SK-N-SH treated with all-trans-retinoic acid at 6 μM for 48 hours (cell line): ENCODE results near the gene LRFN2.

Source experiments
- CSDC2 ChIP-seq: fragments of 250-450 bp; sonication (Bioruptor Pico); IDR thresholded peaks from 2 replicates; pipeline ENCODE4 v1.5.0; 2020; ENCODE audit warnings: mild to moderate bottlenecking, moderate library complexity
- GLIS3 ChIP-seq: fragments of 250-450 bp; sonication (Bioruptor Pico); IDR thresholded peaks from 2 replicates; pipeline ENCODE4 v1.5.0; 2020; ENCODE audit warnings: mild to moderate bottlenecking, moderate library complexity
- PATZ1 ChIP-seq: fragments of 250-450 bp; sonication (Bioruptor Pico); IDR thresholded peaks from 2 replicates; pipeline ENCODE4 v1.8.0; 2020; ENCODE audit warnings: mild to moderate bottlenecking, moderate library complexity, borderline replicate concordance
- RARB ChIP-seq: fragments of 250-450 bp; sonication (Bioruptor Pico); IDR thresholded peaks from 2 replicates; pipeline ENCODE4 v1.8.0; 2021; ENCODE audit warnings: mild to moderate bottlenecking, moderate library complexity
- ZFP30 ChIP-seq: fragments of 450-650 bp; formaldehyde crosslinking; IDR thresholded peaks from 2 replicates; pipeline ENCODE4 v1.5.0; 2022; ENCODE audit warnings: mild to moderate bottlenecking, moderate library complexity

- TF ChIP-seq RARB (CRISPR knock-in tag) (no peak), GLIS3 (no peak), CSDC2 (CRISPR knock-in tag) (no peak), ZFP30 (CRISPR knock-in tag) (no peak), PATZ1 (CRISPR knock-in tag) (no peak)
Measured at GRCh38 chr6:40387871-40388264, 199.3 kb downstream of the LRFN2 start.
